Measurements from ENCODE around the gene CHD6. TPM values are rescaled to one million over a fixed set of nuclear protein-coding genes. Genes with fewer than 3 reads are reported as not detected.

Gene CHD6
- total and polyA plus RNA-seq, 7 donors, result 2.4 to 40.2 (median 29.9) TPM

DNA sequence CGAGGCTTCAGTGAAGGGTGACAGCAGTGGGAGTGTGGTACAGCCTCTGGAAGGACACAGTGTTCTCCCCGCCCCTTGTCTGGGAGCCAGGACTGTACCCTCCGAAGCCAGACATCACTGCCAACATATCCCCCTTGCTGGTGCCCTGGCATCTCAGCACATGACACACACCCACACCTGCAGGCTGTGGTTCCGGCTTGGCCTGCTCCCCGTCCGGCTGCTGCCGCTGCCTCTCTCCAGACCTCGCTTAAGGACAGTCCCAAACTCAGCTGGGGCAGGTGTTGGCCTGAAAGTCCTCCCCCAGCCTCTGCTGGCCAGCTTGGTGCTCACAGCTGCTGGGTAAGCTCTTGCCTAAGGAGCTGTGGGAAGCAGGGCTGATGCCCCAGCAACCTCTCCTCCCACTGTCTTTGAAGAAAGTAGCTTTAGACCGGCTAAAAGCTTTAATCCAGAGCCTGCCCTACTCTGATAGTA, 258.6 kb downstream of the CHD6 start:
- H3K36me3 ChIP-seq, result peaks cover 0 to 15% (median 0%) of the 10 kb centered on the region in 4 donors
- DNase-seq, result no peak
- H3K4me1 ChIP-seq, result no peaks in the 10 kb centered on the region
- H3K4me3 ChIP-seq, result no peak overlapping the region
- no peaks in the 10 kb centered on the region for H3K9me3 ChIP-seq
- WGBS, 2 donors, result 89 to 90% methylated on average over 9 of the region's 9 CpGs
- H3K27me3 ChIP-seq, result peaks cover 0 to 11% (median 1%) of the 10 kb centered on the region in 3 donors
- TF ChIP-seq, protein P1, sequence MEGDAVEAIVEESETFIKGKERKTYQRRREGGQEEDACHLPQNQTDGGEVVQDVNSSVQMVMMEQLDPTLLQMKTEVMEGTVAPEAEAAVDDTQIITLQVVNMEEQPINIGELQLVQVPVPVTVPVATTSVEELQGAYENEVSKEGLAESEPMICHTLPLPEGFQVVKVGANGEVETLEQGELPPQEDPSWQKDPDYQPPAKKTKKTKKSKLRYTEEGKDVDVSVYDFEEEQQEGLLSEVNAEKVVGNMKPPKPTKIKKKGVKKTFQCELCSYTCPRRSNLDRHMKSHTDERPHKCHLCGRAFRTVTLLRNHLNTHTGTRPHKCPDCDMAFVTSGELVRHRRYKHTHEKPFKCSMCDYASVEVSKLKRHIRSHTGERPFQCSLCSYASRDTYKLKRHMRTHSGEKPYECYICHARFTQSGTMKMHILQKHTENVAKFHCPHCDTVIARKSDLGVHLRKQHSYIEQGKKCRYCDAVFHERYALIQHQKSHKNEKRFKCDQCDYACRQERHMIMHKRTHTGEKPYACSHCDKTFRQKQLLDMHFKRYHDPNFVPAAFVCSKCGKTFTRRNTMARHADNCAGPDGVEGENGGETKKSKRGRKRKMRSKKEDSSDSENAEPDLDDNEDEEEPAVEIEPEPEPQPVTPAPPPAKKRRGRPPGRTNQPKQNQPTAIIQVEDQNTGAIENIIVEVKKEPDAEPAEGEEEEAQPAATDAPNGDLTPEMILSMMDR (IDR thresholded peaks at IDR 0.05), result no peak
- intact Hi-C loops (cut with DNase I), result no loop called here
- H3K27ac ChIP-seq, result no peak overlapping the region

DNA sequence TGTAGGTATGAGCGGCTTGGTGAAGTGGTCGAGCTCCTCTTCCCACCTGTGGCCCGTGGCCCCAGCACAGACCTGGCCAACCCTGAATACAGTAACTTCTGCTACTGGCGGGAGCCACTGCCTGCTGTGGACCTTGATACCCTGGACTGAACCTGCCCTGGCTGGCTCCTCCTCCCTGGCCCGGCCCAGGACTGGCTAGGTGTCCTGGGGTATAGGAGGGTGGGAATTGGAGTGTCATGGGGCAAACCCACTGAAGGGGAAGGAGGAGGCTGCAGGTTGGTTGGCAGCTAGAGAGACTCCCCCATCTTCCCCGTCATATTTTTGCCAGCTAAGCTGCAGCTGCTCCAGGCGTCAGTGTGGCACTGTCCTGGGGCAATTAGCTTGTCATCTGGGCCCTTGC, 259.5 kb downstream of the CHD6 start:
- H3K9me3 ChIP-seq, result no peaks in the 10 kb centered on the region
- TF ChIP-seq EP300 (IDR thresholded peaks at IDR 0.05) (no peak), POLR2A (IDR thresholded peaks at IDR 0.05) (no peak), POLR2AphosphoS5 (IDR thresholded peaks at IDR 0.05) (no peak)
- TF ChIP-seq, protein P1 (IDR thresholded peaks at IDR 0.05), result no peak
- H3K4me3 ChIP-seq, result no peak overlapping the region
- no peaks in the 10 kb centered on the region for H3K4me1 ChIP-seq
- WGBS, 2 donors, result 70 to 89% methylated on average over 7 of the region's 7 CpGs
- DNase-seq, result no peak
- peaks cover 0 to 15% (median 0%) of the 10 kb centered on the region in 4 donors for H3K36me3 ChIP-seq
- intact Hi-C loops (cut with DNase I), result no loop called here
- no peak overlapping the region for H3K27ac ChIP-seq
- H3K27me3 ChIP-seq, result peaks cover 0 to 3% (median 0%) of the 10 kb centered on the region in 3 donors

DNA sequence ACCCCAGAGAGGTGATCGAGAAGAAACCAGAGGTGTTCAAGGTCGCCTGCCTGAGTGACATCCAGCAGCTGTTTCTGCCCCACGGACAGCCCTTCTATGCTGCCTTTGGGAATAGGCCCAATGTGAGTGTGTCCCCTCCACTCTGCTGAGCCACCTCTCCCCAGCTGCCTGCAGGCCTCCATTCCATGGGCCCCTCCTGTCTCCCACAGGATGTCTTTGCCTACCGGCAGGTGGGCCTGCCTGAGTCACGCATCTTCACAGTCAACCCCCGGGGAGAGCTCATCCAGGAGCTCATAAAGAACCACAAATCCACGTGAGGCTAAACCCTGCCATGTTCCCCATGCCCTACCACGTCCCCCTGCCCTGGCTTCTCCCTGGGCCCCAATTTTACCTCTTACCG, 259.9 kb downstream of the CHD6 start:
- H3K9me3 ChIP-seq, result no peaks in the 10 kb centered on the region
- no peak for TF ChIP-seq EP300 (IDR thresholded peaks at IDR 0.05)
- TF ChIP-seq POLR2A (IDR thresholded peaks at IDR 0.05), result no peak
- TF ChIP-seq, protein P1 (IDR thresholded peaks at IDR 0.05), result no peak
- TF ChIP-seq POLR2AphosphoS5 (IDR thresholded peaks at IDR 0.05), result no peak
- H3K27ac ChIP-seq, result no peak overlapping the region
- WGBS, 2 donors, result 92 to 93% methylated on average over 9 of the region's 9 CpGs
- intact Hi-C loops (cut with DNase I), result no loop called here
- no peaks in the 10 kb centered on the region for H3K27me3 ChIP-seq
- no peak for DNase-seq
- no peaks in the 10 kb centered on the region for H3K4me1 ChIP-seq
- H3K4me3 ChIP-seq, result no peak overlapping the region
- H3K36me3 ChIP-seq, result peaks cover 0 to 15% (median 0%) of the 10 kb centered on the region in 4 donors

DNA sequence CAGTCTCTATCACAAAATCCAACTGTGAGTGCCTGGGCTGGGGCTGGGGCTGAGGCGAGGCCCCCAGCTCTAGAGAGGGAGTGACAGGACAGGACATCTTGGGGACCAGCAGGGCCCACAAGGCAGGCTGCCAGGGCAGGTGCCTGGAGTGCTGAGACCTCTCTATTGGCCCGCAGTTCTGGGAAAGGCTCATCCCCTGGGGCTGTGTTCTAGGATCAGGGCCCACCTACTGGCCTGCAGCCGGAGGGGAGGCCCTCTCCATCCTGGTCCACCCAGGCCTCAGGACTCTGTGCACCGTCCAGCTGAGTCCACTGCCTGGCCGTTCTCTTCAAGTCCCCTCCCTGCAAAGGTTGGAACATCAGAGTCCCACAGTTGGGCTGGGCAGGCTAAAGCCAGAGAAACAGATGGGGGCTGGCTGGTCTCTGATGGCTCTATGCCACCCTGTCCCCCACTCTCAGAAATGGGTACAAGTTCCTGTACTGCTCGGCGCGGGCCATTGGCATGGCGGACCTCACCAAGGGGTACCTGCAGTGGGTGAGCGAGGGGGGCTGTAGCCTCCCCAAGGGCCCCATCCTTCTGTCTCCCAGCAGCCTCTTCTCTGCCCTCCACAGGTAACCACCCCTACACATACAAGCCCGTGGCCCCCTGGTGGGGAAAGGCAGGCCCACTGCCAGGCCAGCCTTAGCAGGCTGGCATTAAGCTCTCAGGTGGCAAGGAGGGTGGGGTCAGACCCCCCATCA, 260.6 kb downstream of the CHD6 start:
- Histone ChIP-seq H3K27me3 (no peaks in the 10 kb centered on the region), H3K36me3 (peaks cover 0 to 19% (median 0%) of the 10 kb centered on the region in 4 donors), H3K9me3 (no peaks in the 10 kb centered on the region), H3K4me3 (no peak overlapping the region), H3K27ac (no peak overlapping the region), H3K4me1 (no peaks in the 10 kb centered on the region)
- intact Hi-C loops (cut with DNase I), result no loop called here
- TF ChIP-seq POLR2A (IDR thresholded peaks at IDR 0.05), result no peak
- no peak for DNase-seq
- 91% methylated on average over 11 of the region's 11 CpGs for WGBS, 2 donors

DNA sequence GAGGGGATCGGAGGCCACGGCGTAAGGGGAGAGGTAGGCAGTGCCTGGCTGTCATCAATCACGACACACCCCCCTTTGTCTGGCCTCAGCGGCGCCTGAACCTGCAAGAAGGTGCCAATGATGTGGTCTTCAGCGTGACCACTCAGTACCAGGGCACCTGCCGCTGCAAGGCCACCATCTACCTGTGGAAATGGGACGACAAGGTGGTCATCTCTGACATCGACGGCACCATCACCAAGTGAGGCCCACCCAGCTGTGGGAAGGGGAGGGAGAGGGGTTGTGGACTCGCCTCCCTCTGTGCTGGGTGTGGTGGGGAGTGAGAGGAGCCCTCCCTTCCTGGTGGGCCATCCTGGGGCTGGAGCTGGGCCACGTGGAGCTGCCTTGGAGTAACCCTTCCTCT, 261.2 kb downstream of the CHD6 start:
- intact Hi-C loops (cut with DNase I), result no loop called here
- H3K27ac ChIP-seq, result no peak overlapping the region
- no peaks in the 10 kb centered on the region for H3K4me1 ChIP-seq
- no peak for DNase-seq
- TF ChIP-seq EP300 (IDR thresholded peaks at IDR 0.05), result no peak
- TF ChIP-seq, protein P1 (IDR thresholded peaks at IDR 0.05), result no peak
- no peak for TF ChIP-seq POLR2AphosphoS5 (IDR thresholded peaks at IDR 0.05)
- no peak for TF ChIP-seq POLR2A (IDR thresholded peaks at IDR 0.05)
- H3K27me3 ChIP-seq, result no peaks in the 10 kb centered on the region
- 89% methylated on average over 13 of the region's 13 CpGs for WGBS, 2 donors
- H3K9me3 ChIP-seq, result no peaks in the 10 kb centered on the region
- no peak overlapping the region for H3K4me3 ChIP-seq
- peaks cover 0 to 25% (median 0%) of the 10 kb centered on the region in 4 donors for H3K36me3 ChIP-seq

All from sigmoid colon (tissue), 7 donors.